HG03571 (cell line): ENCODE results near the gene METTL24.
"Not testable (repeated sequence)": the region's sequence is repeated elsewhere in the genome, so short reads cannot be mapped to it uniquely, and the experiment has no call there.

Experiments used
- ATAC-seq: cut with Tn5 transposase; IDR thresholded peaks from one replicate; pipeline ENCODE4 v1.9.1; 2021; ENCODE audit not compliant: unreplicated experiment

Gene METTL24

GRCh38 chr6:110271732-110272022 is 86.5 kb downstream of the METTL24 start:
- no peak for ATAC-seq

GRCh38 chr6:110270165-110270564 is 88.0 kb downstream of the METTL24 start:
- ATAC-seq: no peak

- ATAC-seq: no peak
These were observed 88.5 kb downstream of the METTL24 start for GRCh38 chr6:110269623-110270022.

- ATAC-seq: no peak
These were observed 91.2 kb downstream of the METTL24 start for GRCh38 chr6:110266996-110267395.

GRCh38 chr6:110265273-110265672 is 92.9 kb downstream of the METTL24 start:
- no peak for ATAC-seq

- ATAC-seq: no peak
These were observed 101.8 kb downstream of the METTL24 start for GRCh38 chr6:110256366-110256765.

- ATAC-seq: no peak
These were observed 102.9 kb downstream of the METTL24 start for GRCh38 chr6:110255211-110255750.

GRCh38 chr6:110250838-110251237 is 107.3 kb downstream of the METTL24 start:
- no peak for ATAC-seq

- no peak for ATAC-seq
These were observed 108.1 kb downstream of the METTL24 start for GRCh38 chr6:110250058-110250457.

GRCh38 chr6:110246900-110247546 is 111.1 kb downstream of the METTL24 start:
- no peak for ATAC-seq

GRCh38 chr6:110246378-110246777 is 111.8 kb downstream of the METTL24 start:
- ATAC-seq: no peak

GRCh38 chr6:110244621-110245020 is 113.5 kb downstream of the METTL24 start:
- ATAC-seq: not testable (repeated sequence)

- no peak for ATAC-seq
These were observed 118.4 kb downstream of the METTL24 start for GRCh38 chr6:110239526-110240274.

- not testable (repeated sequence) for ATAC-seq
These were observed 122.1 kb downstream of the METTL24 start for GRCh38 chr6:110236007-110236406.

GRCh38 chr6:110233770-110234374 is 124.3 kb downstream of the METTL24 start:
- ATAC-seq: peak; percentile 88

GRCh38 chr6:110232450-110232849 is 125.7 kb downstream of the METTL24 start:
- ATAC-seq: no peak

- ATAC-seq: no peak
These were observed 131.9 kb downstream of the METTL24 start for GRCh38 chr6:110226261-110226660.

- ATAC-seq: no peak
These were observed 136.4 kb downstream of the METTL24 start for GRCh38 chr6:110221738-110222137.

- no peak for ATAC-seq
These were observed 140.9 kb downstream of the METTL24 start for GRCh38 chr6:110217266-110217665.

GRCh38 chr6:110216140-110216539 is 142.0 kb downstream of the METTL24 start:
- no peak for ATAC-seq

- no peak for ATAC-seq
These were observed 143.8 kb downstream of the METTL24 start for GRCh38 chr6:110214338-110214737.

- no peak for ATAC-seq
These were observed 146.4 kb downstream of the METTL24 start for GRCh38 chr6:110211753-110212152.
